ENCODE data around the gene FBXL7.

Gene FBXL7

DNA sequence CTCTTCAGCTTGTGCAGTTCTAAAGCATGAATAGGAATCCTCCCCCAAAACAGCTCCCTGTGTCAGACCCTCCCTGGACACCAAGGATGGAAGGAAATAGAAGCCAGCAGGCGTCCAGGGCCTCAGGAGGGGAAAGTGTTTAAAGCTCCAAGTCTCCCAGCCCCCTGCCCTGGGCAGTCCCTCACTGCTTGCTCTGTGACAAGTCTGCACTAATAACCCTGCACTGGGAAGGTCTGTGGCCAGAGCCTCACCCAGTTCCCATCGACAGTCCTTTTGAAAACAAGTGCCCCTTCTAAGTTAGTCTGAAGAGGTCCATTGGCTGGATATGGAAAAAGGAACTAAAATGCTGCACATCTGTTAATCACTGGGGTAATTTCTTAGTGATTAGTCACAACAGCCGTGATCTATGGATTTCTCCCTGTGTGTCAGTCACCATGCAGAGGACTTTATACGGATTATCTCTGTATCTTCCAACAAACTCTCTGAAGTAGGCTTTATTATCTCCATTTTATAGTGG, 195.3 kb downstream of the FBXL7 start:
- Histone ChIP-seq H3K36me3 (ENCODE audit: insufficient read depth, low read length) (no peaks in the 10 kb centered on the region), H3K27me3 (ENCODE audit: control insufficient read depth in 1 of 2, insufficient read depth in 2 of 2, low read length in 2 of 2) (no peaks in the 10 kb centered on the region), H3K4me1 (ENCODE audit: insufficient read depth, low read length) (peaks cover 56% of the 10 kb centered on the region), H3K9ac (ENCODE audit: low read length) (no peak overlapping the region), H3K9me3 (ENCODE audit: low read length) (no peaks in the 10 kb centered on the region), H3K27ac (ENCODE audit: low read depth, low read length) (peak overlapping the region; percentile 76), H3K4me3 (ENCODE audit: low read depth in 1 of 2, low read length in 2 of 2) (no peak overlapping the region)

- Histone ChIP-seq H3K9ac (ENCODE audit: low read length) (no peak overlapping the region), H3K27ac (ENCODE audit: low read depth, low read length) (no peak overlapping the region), H3K27me3 (ENCODE audit: control insufficient read depth in 1 of 2, insufficient read depth in 2 of 2, low read length in 2 of 2) (no peaks in the 10 kb centered on the region), H3K4me1 (ENCODE audit: insufficient read depth, low read length) (peaks cover 27% of the 10 kb centered on the region), H3K4me3 (ENCODE audit: low read depth in 1 of 2, low read length in 2 of 2) (no peak overlapping the region), H3K36me3 (ENCODE audit: insufficient read depth, low read length) (no peaks in the 10 kb centered on the region), H3K9me3 (ENCODE audit: low read length) (no peaks in the 10 kb centered on the region)
Measured at GRCh38 chr5:15700373-15700772, 200.4 kb downstream of the FBXL7 start.

- H3K9me3 ChIP-seq (ENCODE audit: low read length), result no peaks in the 10 kb centered on the region
- no peak overlapping the region for H3K9ac ChIP-seq (ENCODE audit: low read length)
- H3K36me3 ChIP-seq (ENCODE audit: insufficient read depth, low read length), result no peaks in the 10 kb centered on the region
- H3K4me3 ChIP-seq (ENCODE audit: low read depth in 1 of 2, low read length in 2 of 2), result no peak overlapping the region
- H3K27ac ChIP-seq (ENCODE audit: low read depth, low read length), result no peak overlapping the region
- peaks cover 19% of the 10 kb centered on the region for H3K4me1 ChIP-seq (ENCODE audit: insufficient read depth, low read length)
- no peaks in the 10 kb centered on the region for H3K27me3 ChIP-seq (ENCODE audit: control insufficient read depth in 1 of 2, insufficient read depth in 2 of 2, low read length in 2 of 2)
Measured at GRCh38 chr5:15702102-15702501, 202.1 kb downstream of the FBXL7 start.

DNA sequence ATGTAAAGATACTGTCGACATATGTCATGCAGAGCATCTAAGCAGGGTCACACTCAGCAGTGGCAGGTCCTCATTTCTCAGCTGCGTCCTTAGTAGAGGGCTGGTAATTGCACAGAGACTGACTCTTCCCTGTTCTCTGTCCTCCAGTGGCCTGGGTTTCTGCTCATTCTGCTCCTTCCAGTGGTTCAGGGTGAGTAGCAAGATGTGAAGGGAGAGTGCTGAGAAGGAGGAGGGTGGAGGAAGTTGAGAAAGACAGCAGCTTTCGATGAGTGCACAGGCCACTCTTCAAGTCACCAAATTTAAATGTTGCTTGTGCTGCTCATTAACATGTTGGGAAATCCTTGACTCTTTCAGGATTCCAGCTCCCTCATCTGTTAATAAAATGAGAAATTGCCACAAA, 203.9 kb downstream of the FBXL7 start:
- Histone ChIP-seq H3K4me1 (ENCODE audit: insufficient read depth, low read length) (peaks cover 19% of the 10 kb centered on the region), H3K27ac (ENCODE audit: low read depth, low read length) (no peak overlapping the region), H3K9me3 (ENCODE audit: low read length) (no peaks in the 10 kb centered on the region), H3K4me3 (ENCODE audit: low read depth in 1 of 2, low read length in 2 of 2) (no peak overlapping the region), H3K9ac (ENCODE audit: low read length) (no peak overlapping the region), H3K27me3 (ENCODE audit: control insufficient read depth in 1 of 2, insufficient read depth in 2 of 2, low read length in 2 of 2) (no peaks in the 10 kb centered on the region), H3K36me3 (ENCODE audit: insufficient read depth, low read length) (no peaks in the 10 kb centered on the region)

GRCh38 chr5:15704397-15704947, 204.5 kb downstream of the FBXL7 start:
- no peak overlapping the region for H3K9ac ChIP-seq (ENCODE audit: low read length)
- no peak overlapping the region for H3K4me3 ChIP-seq (ENCODE audit: low read depth in 1 of 2, low read length in 2 of 2)
- H3K4me1 ChIP-seq (ENCODE audit: insufficient read depth, low read length), result peaks cover 19% of the 10 kb centered on the region
- no peaks in the 10 kb centered on the region for H3K36me3 ChIP-seq (ENCODE audit: insufficient read depth, low read length)
- H3K9me3 ChIP-seq (ENCODE audit: low read length), result no peaks in the 10 kb centered on the region
- H3K27ac ChIP-seq (ENCODE audit: low read depth, low read length), result no peak overlapping the region
- H3K27me3 ChIP-seq (ENCODE audit: control insufficient read depth in 1 of 2, insufficient read depth in 2 of 2, low read length in 2 of 2), result no peaks in the 10 kb centered on the region

DNA sequence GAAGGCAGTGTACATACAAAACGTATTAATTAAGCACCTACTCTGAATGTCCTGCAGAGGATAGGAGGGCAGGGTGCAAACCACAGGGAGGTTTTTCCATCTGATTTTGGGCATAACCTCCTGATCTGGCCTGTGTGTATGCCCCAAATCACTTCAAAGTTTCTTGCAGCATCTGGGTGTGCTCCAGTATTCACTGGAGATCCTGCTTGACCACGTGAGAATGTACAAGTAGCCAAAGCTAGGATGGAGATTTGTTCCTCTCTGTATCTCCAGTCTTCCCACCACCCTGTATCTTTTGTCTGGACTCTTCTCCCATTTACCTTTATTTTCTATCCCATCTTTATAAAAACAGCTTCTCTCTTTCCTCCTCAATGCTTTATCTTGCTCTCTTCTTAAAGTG, 207.7 kb downstream of the FBXL7 start:
- Histone ChIP-seq H3K27ac (ENCODE audit: low read depth, low read length) (no peak overlapping the region), H3K4me1 (ENCODE audit: insufficient read depth, low read length) (peaks cover 19% of the 10 kb centered on the region), H3K36me3 (ENCODE audit: insufficient read depth, low read length) (no peaks in the 10 kb centered on the region), H3K9me3 (ENCODE audit: low read length) (no peaks in the 10 kb centered on the region), H3K9ac (ENCODE audit: low read length) (no peak overlapping the region), H3K27me3 (ENCODE audit: control insufficient read depth in 1 of 2, insufficient read depth in 2 of 2, low read length in 2 of 2) (no peaks in the 10 kb centered on the region), H3K4me3 (ENCODE audit: low read depth in 1 of 2, low read length in 2 of 2) (no peak overlapping the region)

GRCh38 chr5:15711892-15712291, 211.9 kb downstream of the FBXL7 start:
- no peak overlapping the region for H3K27ac ChIP-seq (ENCODE audit: low read depth, low read length)
- H3K27me3 ChIP-seq (ENCODE audit: control insufficient read depth in 1 of 2, insufficient read depth in 2 of 2, low read length in 2 of 2), result no peaks in the 10 kb centered on the region
- H3K4me1 ChIP-seq (ENCODE audit: insufficient read depth, low read length), result peaks cover 23% of the 10 kb centered on the region
- H3K36me3 ChIP-seq (ENCODE audit: insufficient read depth, low read length), result no peaks in the 10 kb centered on the region
- no peak overlapping the region for H3K4me3 ChIP-seq (ENCODE audit: low read depth in 1 of 2, low read length in 2 of 2)
- no peak overlapping the region for H3K9ac ChIP-seq (ENCODE audit: low read length)
- H3K9me3 ChIP-seq (ENCODE audit: low read length), result no peaks in the 10 kb centered on the region

DNA sequence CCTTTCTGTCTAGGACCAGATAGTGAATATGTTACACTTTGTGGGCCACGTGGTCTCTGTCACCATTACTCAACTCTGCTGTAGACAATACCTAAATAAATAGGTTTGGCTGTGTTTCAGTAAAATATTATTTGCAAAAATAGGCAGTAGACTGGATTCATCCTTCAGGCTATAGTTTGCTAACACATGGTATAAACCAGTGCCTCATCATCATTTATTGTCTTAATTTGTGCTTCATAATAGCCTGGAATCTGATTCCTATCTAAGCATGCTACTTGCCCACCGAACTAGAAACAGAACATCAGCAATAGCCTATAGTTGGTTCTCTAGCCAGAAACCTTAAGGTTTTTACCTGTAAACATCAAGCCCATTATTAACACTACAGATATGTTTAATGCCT, 215.6 kb downstream of the FBXL7 start:
- no peak overlapping the region for H3K9ac ChIP-seq (ENCODE audit: low read length)
- peaks cover 23% of the 10 kb centered on the region for H3K4me1 ChIP-seq (ENCODE audit: insufficient read depth, low read length)
- no peaks in the 10 kb centered on the region for H3K36me3 ChIP-seq (ENCODE audit: insufficient read depth, low read length)
- H3K27me3 ChIP-seq (ENCODE audit: control insufficient read depth in 1 of 2, insufficient read depth in 2 of 2, low read length in 2 of 2), result no peaks in the 10 kb centered on the region
- H3K27ac ChIP-seq (ENCODE audit: low read depth, low read length), result no peak overlapping the region
- H3K9me3 ChIP-seq (ENCODE audit: low read length), result no peaks in the 10 kb centered on the region
- no peak overlapping the region for H3K4me3 ChIP-seq (ENCODE audit: low read depth in 1 of 2, low read length in 2 of 2)

DNA sequence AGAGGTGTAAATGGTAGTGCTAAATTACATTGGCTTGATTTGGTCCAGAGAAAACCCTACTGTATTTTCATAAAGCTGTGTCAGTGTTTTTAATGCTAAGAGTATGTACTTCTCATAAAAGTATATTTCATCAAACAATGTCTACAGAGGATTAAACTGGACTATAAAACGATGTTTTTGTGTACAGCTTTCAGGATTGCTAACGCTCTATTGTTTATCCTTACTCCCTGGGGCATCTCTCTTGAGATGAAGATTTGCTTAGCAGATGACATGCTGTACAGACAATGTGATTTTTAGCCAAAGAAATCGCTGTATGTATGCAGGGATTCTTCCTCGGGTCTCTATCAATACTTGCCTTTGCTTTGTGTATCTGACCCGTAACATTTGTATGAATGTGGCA, 216.0 kb downstream of the FBXL7 start:
- no peaks in the 10 kb centered on the region for H3K9me3 ChIP-seq (ENCODE audit: low read length)
- H3K4me3 ChIP-seq (ENCODE audit: low read depth in 1 of 2, low read length in 2 of 2), result no peak overlapping the region
- H3K4me1 ChIP-seq (ENCODE audit: insufficient read depth, low read length), result peaks cover 23% of the 10 kb centered on the region
- no peaks in the 10 kb centered on the region for H3K27me3 ChIP-seq (ENCODE audit: control insufficient read depth in 1 of 2, insufficient read depth in 2 of 2, low read length in 2 of 2)
- H3K9ac ChIP-seq (ENCODE audit: low read length), result no peak overlapping the region
- no peak overlapping the region for H3K27ac ChIP-seq (ENCODE audit: low read depth, low read length)
- H3K36me3 ChIP-seq (ENCODE audit: insufficient read depth, low read length), result no peaks in the 10 kb centered on the region

- no peak overlapping the region for H3K9ac ChIP-seq (ENCODE audit: low read length)
- H3K27ac ChIP-seq (ENCODE audit: low read depth, low read length), result no peak overlapping the region
- no peaks in the 10 kb centered on the region for H3K36me3 ChIP-seq (ENCODE audit: insufficient read depth, low read length)
- no peaks in the 10 kb centered on the region for H3K9me3 ChIP-seq (ENCODE audit: low read length)
- no peaks in the 10 kb centered on the region for H3K27me3 ChIP-seq (ENCODE audit: control insufficient read depth in 1 of 2, insufficient read depth in 2 of 2, low read length in 2 of 2)
- H3K4me1 ChIP-seq (ENCODE audit: insufficient read depth, low read length), result peaks cover 23% of the 10 kb centered on the region
- no peak overlapping the region for H3K4me3 ChIP-seq (ENCODE audit: low read depth in 1 of 2, low read length in 2 of 2)
Measured at GRCh38 chr5:15717001-15717400, 217.0 kb downstream of the FBXL7 start.

- Histone ChIP-seq H3K9ac (ENCODE audit: low read length) (no peak overlapping the region), H3K4me1 (ENCODE audit: insufficient read depth, low read length) (peaks cover 23% of the 10 kb centered on the region), H3K4me3 (ENCODE audit: low read depth in 1 of 2, low read length in 2 of 2) (no peak overlapping the region), H3K27ac (ENCODE audit: low read depth, low read length) (no peak overlapping the region), H3K9me3 (ENCODE audit: low read length) (no peaks in the 10 kb centered on the region), H3K27me3 (ENCODE audit: control insufficient read depth in 1 of 2, insufficient read depth in 2 of 2, low read length in 2 of 2) (no peaks in the 10 kb centered on the region), H3K36me3 (ENCODE audit: insufficient read depth, low read length) (no peaks in the 10 kb centered on the region)
Measured at GRCh38 chr5:15718421-15719179, 218.6 kb downstream of the FBXL7 start.

GRCh38 chr5:15719784-15720183, 219.8 kb downstream of the FBXL7 start:
- H3K4me3 ChIP-seq (ENCODE audit: low read depth in 1 of 2, low read length in 2 of 2), result no peak overlapping the region
- H3K4me1 ChIP-seq (ENCODE audit: insufficient read depth, low read length), result peaks cover 23% of the 10 kb centered on the region
- no peaks in the 10 kb centered on the region for H3K9me3 ChIP-seq (ENCODE audit: low read length)
- no peak overlapping the region for H3K9ac ChIP-seq (ENCODE audit: low read length)
- no peaks in the 10 kb centered on the region for H3K36me3 ChIP-seq (ENCODE audit: insufficient read depth, low read length)
- H3K27ac ChIP-seq (ENCODE audit: low read depth, low read length), result no peak overlapping the region
- no peaks in the 10 kb centered on the region for H3K27me3 ChIP-seq (ENCODE audit: control insufficient read depth in 1 of 2, insufficient read depth in 2 of 2, low read length in 2 of 2)
